Heart left ventricle (tissue), 16 donors: ENCODE measurements around the gene RTEL1. TPM values are rescaled to one million over a fixed set of nuclear protein-coding genes. Genes with fewer than 3 reads are reported as not detected.

Experiments
- ATAC-seq, 4 donors: fragments of 200-7000 bp; cut with Tn5 transposase; one replicate each; pipeline ENCODE4 v1.9.1; 2020 to 2022; ENCODE audit warnings: moderate library complexity in 4 of 4, mild to moderate bottlenecking in 3 of 4, moderate number of reproducible peaks in 1 of 4
- DNase-seq, 5 donors: peaks; one replicate each; pipeline ENCODE4 v3.0.0-alpha.2; 2020
- H3K27ac ChIP-seq, 12 donors: fragments of 200-600 bp; sonication (generic) in 4 of 12; one replicate each; pipeline versions ENCODE4 v1.5.0 to v1.8.0; 2016 to 2022; ENCODE audit warnings: mild to moderate bottlenecking in 2 of 12
- H3K27me3 ChIP-seq, 9 donors: fragments of 200-600 bp; sonication (generic) in 2 of 9; one replicate each; pipeline versions ENCODE4 v1.5.1 to v1.8.0; 2016 to 2022; ENCODE audit warnings: mild to moderate bottlenecking in 3 of 9
- H3K36me3 ChIP-seq, 9 donors: fragments of 200-600 bp; sonication (generic) in 2 of 9; one replicate each; pipeline versions ENCODE4 v1.5.0 to v1.8.0; 2018 to 2022; ENCODE audit warnings: mild to moderate bottlenecking in 2 of 9
- H3K4me1 ChIP-seq, 12 donors: fragments of 200-600 bp; sonication (generic) in 4 of 12; one replicate each; pipeline versions ENCODE4 v1.5.0 to v1.8.0; 2016 to 2022; ENCODE audit warnings: mild to moderate bottlenecking in 3 of 12
- H3K4me3 ChIP-seq, 12 donors: fragments of 200-600 bp; sonication (generic) in 4 of 12; one replicate each; pipeline versions ENCODE4 v1.5.0 to v1.8.0; 2017 to 2022; ENCODE audit warnings: mild to moderate bottlenecking in 9 of 12, moderate library complexity in 4 of 12
- H3K9me3 ChIP-seq, 12 donors: fragments of 200-600 bp; sonication (generic) in 4 of 12; one replicate each; pipeline versions ENCODE4 v1.5.0 to v1.8.0; 2016 to 2022; ENCODE audit warnings: mild to moderate bottlenecking in 1 of 12
- CTCF ChIP-seq, 12 donors: fragments of 200-600 bp; sonication (generic) in 4 of 12; IDR thresholded peaks; one replicate each; pipeline versions ENCODE4 v1.5.0 to v1.8.0; 2018 to 2022; ENCODE audit warnings: antibody characterized with exemption in 12 of 12, mild to moderate bottlenecking in 5 of 12
- POLR2A ChIP-seq, 2 donors: fragments of 450-650 bp; IDR thresholded peaks; one replicate each; pipeline ENCODE4 v1.6.1; 2017; ENCODE audit warnings: antibody characterized with exemption in 2 of 2, mild to moderate bottlenecking in 2 of 2, moderate library complexity in 2 of 2
- WGBS, 4 donors: extraction: QIAGEN DNeasy Blood & Tissue Kit in 2 of 4; methylation state at CpG; one replicate each; pipeline versions ENCODE4 v1.1.5 to v1.1.7; 2013 to 2018; 5-methylcytosine and 5-hydroxymethylcytosine counted together
- intact Hi-C, 10 donors: fragments of 100-400 bp; cut with DNase I; formaldehyde crosslinking; loops; one replicate each; pipeline versions ENCODE4 v1.11.1 to v1.14.2; 2022
- polyA plus RNA-seq, 2 donors: library from polyadenylated mRNA; stranded (reverse); fragments of 200-250 nt; gene quantifications; one replicate each; pipeline ENCODE4 v1.2.3, GENCODE V29; 2013
- total RNA-seq, 9 donors: library from RNA; depleted of rRNA in 2 of 9; stranded (reverse); fragments of >200 nt in 2 of 9; fragmentation: NEBNext Ultra II Directional in 3 of 9; extraction: Animal tissue kit (Norgen Biotek cat#: 25700) in 3 of 9; gene quantifications; one replicate each; pipeline versions ENCODE4 v1.1.0 to v1.2.4, GENCODE V29; 2016 to 2023
- donor health status: ischemic (EF 13 %, LVEDD 7.1; RV severe dilation, severe dysfunction).
- donor health status: healthy with polysubstance abuse.
- donor health status: DM: no; HTN: yes; CAD: no.
- donor health status: DM: no; HTN: no; CAD: no.
- donor health status: ischemic (EF 25% LVEDD 6.9; RV normal size, moderate dysfunction).
- donor health status: ischemic (EF 25% LVEDD 5.7; RV mildly dilated, moderate dysfunction).
- donor health status: healthy.
- donor health status: DM: yes; HTN: yes; CAD: no.
- donor health status: ischemic (EF 35%, LVEDD 5.7; RV mildly dilated, moderate dysfunction).
- donor health status: nonischemic (EF 11% LVEDD 7.7; RV severe dilation, severe dysfunction).
- donor health status: DM: yes; HTN: yes; CAD: no.
- donor health status: PGD.
- donor health status: ischemic (EF 29% LVEDD 5.4; RV normal size, mild dysfunction).
- donor health status: nonischemic (EF 23%, LVEDD 6.1; RV moderate dilation, normal function).

Gene RTEL1
- total and polyA plus RNA-seq, 11 donors, result 3.0 to 17.8 (median 9.6) TPM

GRCh38 chr20:63661959-63662812, 4.1 kb downstream of the RTEL1 start:
- H3K36me3 ChIP-seq, result peaks cover 0 to 61% (median 44%) of the 10 kb centered on the region in 9 donors
- WGBS, 4 donors, result 90 to 94% (median 91%) methylated on average over 25 to 33 of the region's 33 CpGs
- no peak for TF ChIP-seq CTCF (IDR thresholded peaks at IDR 0.05)
- TF ChIP-seq POLR2A (IDR thresholded peaks at IDR 0.05), result no peak
- H3K4me1 ChIP-seq, result peaks cover 3 to 20% (median 16%) of the 10 kb centered on the region in 12 donors
- H3K27me3 ChIP-seq, result no peaks in the 10 kb centered on the region
- intact Hi-C loops, result no loop called here
- DNase-seq, result no peak
- H3K9me3 ChIP-seq, result no peaks in the 10 kb centered on the region
- ATAC-seq, result no peak
- H3K4me3 ChIP-seq, result no peak overlapping the region
- H3K27ac ChIP-seq, result no peak overlapping the region

- DNase-seq, result no peak
- H3K4me1 ChIP-seq, result peaks cover 3 to 14% (median 10%) of the 10 kb centered on the region in 12 donors
- peaks cover 0 to 67% (median 50%) of the 10 kb centered on the region in 9 donors for H3K36me3 ChIP-seq
- H3K9me3 ChIP-seq, result no peaks in the 10 kb centered on the region
- WGBS, 4 donors, result 92 to 95% (median 94%) methylated on average over 7 to 9 of the region's 9 CpGs
- no peaks in the 10 kb centered on the region for H3K27me3 ChIP-seq
- no peak overlapping the region for H3K4me3 ChIP-seq
- intact Hi-C loops, result no loop called here
- no peak overlapping the region for H3K27ac ChIP-seq
- no peak for ATAC-seq
- TF ChIP-seq POLR2A (IDR thresholded peaks at IDR 0.05), result no peak
- TF ChIP-seq CTCF (IDR thresholded peaks at IDR 0.05), result no peak
These were observed 4.7 kb downstream of the RTEL1 start for GRCh38 chr20:63662813-63663189.

- intact Hi-C loops, result no loop called here
- ATAC-seq (no peak), DNase-seq (no peak)
- Histone ChIP-seq H3K36me3 (peaks cover 0 to 74% (median 56%) of the 10 kb centered on the region in 9 donors), H3K27ac (no peak overlapping the region), H3K4me3 (no peak overlapping the region), H3K27me3 (no peaks in the 10 kb centered on the region), H3K4me1 (peaks cover 3 to 12% (median 9%) of the 10 kb centered on the region in 12 donors), H3K9me3 (no peaks in the 10 kb centered on the region)
- 88 to 93% (median 90%) methylated on average over 14 to 26 of the region's 26 CpGs for WGBS, 4 donors
- no peak for TF ChIP-seq CTCF (IDR thresholded peaks at IDR 0.05)
- no peak for TF ChIP-seq POLR2A (IDR thresholded peaks at IDR 0.05)
These were observed 5.4 kb downstream of the RTEL1 start for GRCh38 chr20:63663332-63664066.
